Uterus (tissue), 2 donors: ENCODE measurements around the gene TUBA8.
"Not testable (repeated sequence)": the region's sequence is repeated elsewhere in the genome, so short reads cannot be mapped to it uniquely, and the experiment has no call there.

Experiments
- POLR2A ChIP-seq, 2 donors: fragments of 450-650 bp; IDR thresholded peaks; one replicate each; pipeline ENCODE4 v1.6.1; 2016; ENCODE audit warnings: antibody characterized with exemption in 2 of 2, mild to moderate bottlenecking in 1 of 2, moderate library complexity in 1 of 2
- TF ChIP-seq, protein P1 (sequence below), 4 experiments: fragments of 200-600 bp in 2 of 4; fragments of 450-650 bp in 2 of 4; sonication (generic) in 2 of 4; IDR thresholded peaks; one replicate each; pipeline ENCODE4 v1.5.1; 2016 to 2019; ENCODE audit warnings: antibody characterized with exemption in 4 of 4, mild to moderate bottlenecking in 2 of 4, moderate library complexity in 1 of 4

GRCh38 chr22:18172203-18172602 is 61.6 kb downstream of the TUBA8 start:
- TF ChIP-seq, protein P1, sequence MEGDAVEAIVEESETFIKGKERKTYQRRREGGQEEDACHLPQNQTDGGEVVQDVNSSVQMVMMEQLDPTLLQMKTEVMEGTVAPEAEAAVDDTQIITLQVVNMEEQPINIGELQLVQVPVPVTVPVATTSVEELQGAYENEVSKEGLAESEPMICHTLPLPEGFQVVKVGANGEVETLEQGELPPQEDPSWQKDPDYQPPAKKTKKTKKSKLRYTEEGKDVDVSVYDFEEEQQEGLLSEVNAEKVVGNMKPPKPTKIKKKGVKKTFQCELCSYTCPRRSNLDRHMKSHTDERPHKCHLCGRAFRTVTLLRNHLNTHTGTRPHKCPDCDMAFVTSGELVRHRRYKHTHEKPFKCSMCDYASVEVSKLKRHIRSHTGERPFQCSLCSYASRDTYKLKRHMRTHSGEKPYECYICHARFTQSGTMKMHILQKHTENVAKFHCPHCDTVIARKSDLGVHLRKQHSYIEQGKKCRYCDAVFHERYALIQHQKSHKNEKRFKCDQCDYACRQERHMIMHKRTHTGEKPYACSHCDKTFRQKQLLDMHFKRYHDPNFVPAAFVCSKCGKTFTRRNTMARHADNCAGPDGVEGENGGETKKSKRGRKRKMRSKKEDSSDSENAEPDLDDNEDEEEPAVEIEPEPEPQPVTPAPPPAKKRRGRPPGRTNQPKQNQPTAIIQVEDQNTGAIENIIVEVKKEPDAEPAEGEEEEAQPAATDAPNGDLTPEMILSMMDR (IDR thresholded peaks at IDR 0.05) = not testable (repeated sequence)
- not testable (repeated sequence) for TF ChIP-seq POLR2A (IDR thresholded peaks at IDR 0.05)
